GM18499 (cell line): ENCODE measurements around the gene MDM2.
"Not testable (repeated sequence)": the region's sequence is repeated elsewhere in the genome, so short reads cannot be mapped to it uniquely, and the experiment has no call there.

ENCODE experiments used
- ATAC-seq: cut with Tn5 transposase; IDR thresholded peaks from one replicate; pipeline ENCODE4 v1.9.1; 2021; ENCODE audit warnings: moderate number of reproducible peaks; ENCODE audit not compliant: insufficient read depth, unreplicated experiment

The MDM2 gene

GRCh38 chr12:68844788-68845695, 37.1 kb downstream of the MDM2 start:
- ATAC-seq: no peak

- no peak for ATAC-seq
Observed at GRCh38 chr12:68846811-68847210, 38.8 kb downstream of the MDM2 start.

GRCh38 chr12:68850390-68850789, 42.4 kb downstream of the MDM2 start:
- no peak for ATAC-seq

- no peak for ATAC-seq
Observed at GRCh38 chr12:68851592-68852306, 43.8 kb downstream of the MDM2 start.

- ATAC-seq: no peak
Observed at GRCh38 chr12:68853396-68854077, 45.6 kb downstream of the MDM2 start.

GRCh38 chr12:68854078-68854468, 46.1 kb downstream of the MDM2 start:
- ATAC-seq: no peak

- no peak for ATAC-seq
Observed at GRCh38 chr12:68854554-68854953, 46.6 kb downstream of the MDM2 start.

- ATAC-seq: no peak
Observed at GRCh38 chr12:68855111-68855510, 47.1 kb downstream of the MDM2 start.

- ATAC-seq: no peak
Observed at GRCh38 chr12:68855771-68856170, 47.8 kb downstream of the MDM2 start.

- no peak for ATAC-seq
Observed at GRCh38 chr12:68856510-68856909, 48.5 kb downstream of the MDM2 start.

- ATAC-seq: no peak
Observed at GRCh38 chr12:68861890-68862289, 53.9 kb downstream of the MDM2 start.

- ATAC-seq: no peak
Observed at GRCh38 chr12:68863109-68863770, 55.3 kb downstream of the MDM2 start.

- not testable (repeated sequence) for ATAC-seq
Observed at GRCh38 chr12:68863886-68864454, 56.0 kb downstream of the MDM2 start.

GRCh38 chr12:68864604-68865003, 56.6 kb downstream of the MDM2 start:
- ATAC-seq: no peak

- ATAC-seq: no peak
Observed at GRCh38 chr12:68865399-68866164, 57.6 kb downstream of the MDM2 start.

GRCh38 chr12:68866950-68867349, 59.0 kb downstream of the MDM2 start:
- ATAC-seq: no peak

- ATAC-seq: no peak
Observed at GRCh38 chr12:68867606-68868005, 59.6 kb downstream of the MDM2 start.

GRCh38 chr12:68868043-68868790, 60.2 kb downstream of the MDM2 start:
- ATAC-seq: no peak

- no peak for ATAC-seq
Observed at GRCh38 chr12:68870011-68870410, 62.0 kb downstream of the MDM2 start.
